GM18526 (cell line): ENCODE results near the gene RAET1G.

Source experiments
- POLR2A ChIP-seq: IDR thresholded peaks from 3 replicates; pipeline ENCODE4 v1.6.1; 2011; ENCODE audit not compliant: insufficient read length; ENCODE audit errors: extremely low read depth

RAET1G gene

GRCh38 chr6:149922642-149923326, at the start of gene RAET1G:
TSS of gene RAET1G (minus strand) at chr6:149923121. CDS start at chr6:149923010, 111 bp downstream.
- TF ChIP-seq POLR2A: no peak

GRCh38 chr6:149969635-149970034, 46.7 kb upstream of the RAET1G start:
- no peak for TF ChIP-seq POLR2A

- no peak for TF ChIP-seq POLR2A
Observed at GRCh38 chr6:149967591-149967990, 44.7 kb upstream of the RAET1G start.

DNA sequence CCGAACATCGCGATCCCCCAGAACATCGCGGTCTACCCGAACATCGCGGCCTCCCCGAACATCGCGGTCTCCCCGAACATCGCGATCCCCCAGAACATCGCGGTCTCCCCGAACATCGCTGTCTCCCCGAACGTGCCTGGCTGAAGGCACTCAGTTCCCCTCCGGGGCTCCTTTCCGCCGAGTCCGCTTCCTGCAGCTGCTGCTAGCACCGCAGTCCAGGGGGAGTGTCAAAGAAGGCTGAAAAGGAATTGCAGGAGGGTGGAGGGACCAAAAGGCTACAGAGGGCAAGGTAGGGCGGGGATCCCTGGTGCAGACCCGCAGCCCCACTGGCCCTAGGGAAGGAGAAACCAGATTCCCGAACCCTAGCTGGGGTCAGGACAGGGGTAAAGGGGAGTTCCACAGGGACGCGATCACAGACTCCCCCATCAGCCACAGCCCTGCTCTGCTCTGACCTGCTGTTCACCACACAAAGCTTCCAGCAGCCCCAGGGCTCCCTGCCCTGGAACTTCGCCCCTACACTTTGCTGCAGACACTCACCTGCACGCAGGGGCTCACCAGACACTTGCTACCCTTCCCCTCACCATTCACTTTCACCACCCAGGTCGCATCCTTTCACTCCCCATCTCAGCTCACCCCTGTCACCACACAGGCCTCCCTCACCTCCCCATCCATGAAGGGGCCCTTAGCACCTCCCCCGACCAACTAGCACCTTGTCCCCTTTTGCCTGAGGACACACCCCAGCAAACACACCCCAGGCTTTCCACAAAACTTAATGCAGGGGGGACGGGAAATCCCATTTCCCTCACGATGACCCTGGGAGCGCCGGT, 42.5 kb upstream of the RAET1G start:
- no peak for TF ChIP-seq POLR2A

GRCh38 chr6:149964308-149965193, 41.6 kb upstream of the RAET1G start:
- no peak for TF ChIP-seq POLR2A

DNA sequence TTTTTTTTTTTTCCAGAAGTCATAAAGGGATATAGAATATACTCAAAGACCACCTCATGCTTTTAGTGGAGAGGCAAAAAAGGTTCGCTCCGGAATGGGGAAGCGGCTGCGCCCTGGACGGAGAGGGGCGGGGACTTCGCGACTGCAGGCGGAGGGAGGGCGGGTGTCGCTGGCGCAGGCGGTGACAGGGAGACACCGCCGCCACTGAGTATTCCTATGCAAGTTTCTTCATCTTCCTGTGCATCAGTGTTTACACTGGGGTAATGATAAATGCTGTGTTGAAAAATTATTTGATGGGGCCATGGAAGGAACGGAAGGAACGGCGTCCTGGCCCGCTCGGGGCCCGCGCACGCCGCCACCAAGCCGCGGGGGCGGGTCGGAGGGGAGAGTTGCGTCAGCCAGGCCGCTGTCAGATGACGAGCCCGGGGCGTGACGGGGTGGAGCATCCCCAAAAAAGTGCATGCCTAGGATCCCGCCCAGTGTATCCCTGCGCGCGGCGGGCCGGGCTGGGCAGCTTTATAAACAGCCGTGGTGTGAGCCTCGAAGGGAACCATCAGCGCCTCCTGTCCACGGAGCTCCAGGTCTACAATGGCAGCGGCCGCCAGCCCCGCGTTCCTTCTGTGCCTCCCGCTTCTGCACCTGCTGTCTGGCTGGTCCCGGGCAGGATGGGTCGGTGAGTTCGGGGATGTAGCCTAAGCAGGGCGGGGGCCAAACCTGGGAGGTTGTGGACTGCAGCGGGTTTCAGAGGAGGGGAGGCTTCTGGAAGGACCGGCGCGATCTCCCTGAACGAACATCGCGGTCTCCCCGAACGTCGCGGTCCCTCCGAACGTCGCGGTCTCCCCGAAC, 40.8 kb upstream of the RAET1G start, which contains the start of gene ULBP1:
Gene ULBP1, plus strand, starts transcription at position 482 of the 846 bp plus-strand sequence. Its CDS starts 107 bp downstream, at position 589.
- TF ChIP-seq POLR2A: no peak

GRCh38 chr6:149963212-149963461, 40.2 kb upstream of the RAET1G start:
- no peak for TF ChIP-seq POLR2A

DNA sequence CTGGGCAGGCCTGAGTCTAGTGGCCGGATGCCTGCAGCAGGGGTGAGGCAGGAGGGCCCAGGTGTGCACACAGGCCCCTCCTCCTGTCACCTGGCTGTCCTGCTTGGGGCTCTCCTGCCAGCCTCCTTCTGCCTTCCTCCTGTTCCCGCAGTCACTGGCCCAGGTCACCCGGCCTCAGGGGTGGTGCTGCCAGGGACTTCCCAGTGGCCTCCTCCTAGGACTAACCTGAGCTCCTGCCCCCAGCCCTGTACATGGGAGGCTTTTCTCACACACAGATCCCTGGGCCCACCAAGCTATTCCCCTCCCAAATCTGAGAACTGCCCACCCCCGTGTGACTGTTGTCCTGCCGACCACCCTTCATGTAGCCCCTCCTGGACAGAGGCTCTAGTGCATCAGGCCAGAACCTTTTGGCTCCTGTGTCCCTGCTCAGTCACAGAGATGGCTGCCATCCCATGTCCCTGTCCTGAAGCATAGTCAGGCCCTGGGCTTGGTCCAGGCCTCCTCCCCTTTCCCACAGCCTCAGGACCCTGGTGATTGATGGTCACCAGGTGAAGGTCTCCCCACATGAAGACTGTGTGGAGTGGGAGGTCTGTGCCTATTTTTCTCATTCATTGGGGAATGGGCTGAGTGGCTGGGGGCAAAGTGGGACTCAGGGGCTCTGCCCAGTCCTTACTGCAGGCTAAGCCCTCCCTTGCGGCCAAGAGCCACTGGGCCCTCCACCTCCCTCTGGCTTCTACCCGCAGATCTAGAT, 39.7 kb upstream of the RAET1G start:
- TF ChIP-seq POLR2A: no peak

- TF ChIP-seq POLR2A: no peak
Observed at GRCh38 chr6:149961728-149962425, 39.0 kb upstream of the RAET1G start.

DNA sequence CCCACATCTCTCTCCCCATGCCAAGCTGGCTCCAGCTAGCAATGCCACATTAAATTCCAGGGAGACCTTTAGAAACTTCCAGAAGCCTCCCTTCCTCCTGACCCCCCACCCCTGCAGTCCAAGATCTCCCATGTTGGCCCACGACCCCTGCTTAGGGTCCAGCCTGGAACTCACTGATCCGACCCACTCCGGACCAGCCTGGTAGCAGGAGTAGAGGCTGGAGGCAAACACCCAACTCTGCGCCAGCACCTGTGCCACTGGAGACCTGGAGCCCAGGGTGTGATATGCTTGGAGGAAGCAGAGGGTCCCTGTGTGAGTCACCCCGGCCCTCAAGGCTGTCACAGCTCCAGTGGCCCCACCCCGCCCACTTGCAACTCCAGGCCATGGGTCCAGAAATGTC, 37.6 kb upstream of the RAET1G start:
- no peak for TF ChIP-seq POLR2A

DNA sequence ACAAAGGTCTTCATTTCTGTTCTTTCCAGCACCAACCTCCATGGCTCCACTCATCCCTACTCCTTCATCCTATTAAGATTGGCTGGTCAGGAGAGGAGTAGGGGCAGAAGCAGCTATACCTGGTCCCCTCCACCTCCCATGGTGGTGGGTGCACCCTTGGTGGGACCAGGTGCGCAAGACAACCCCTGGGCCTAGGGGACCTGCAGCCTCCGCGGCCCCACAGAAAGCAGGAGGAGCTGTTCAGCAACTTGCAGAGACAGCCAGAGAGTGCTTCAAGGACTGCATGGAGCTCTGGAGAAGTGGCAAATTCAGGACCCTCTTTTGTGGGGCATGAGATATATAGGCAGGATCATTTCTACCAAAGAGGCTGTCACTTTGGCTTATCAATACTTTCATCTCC, 28.7 kb upstream of the RAET1G start:
- no peak for TF ChIP-seq POLR2A

DNA sequence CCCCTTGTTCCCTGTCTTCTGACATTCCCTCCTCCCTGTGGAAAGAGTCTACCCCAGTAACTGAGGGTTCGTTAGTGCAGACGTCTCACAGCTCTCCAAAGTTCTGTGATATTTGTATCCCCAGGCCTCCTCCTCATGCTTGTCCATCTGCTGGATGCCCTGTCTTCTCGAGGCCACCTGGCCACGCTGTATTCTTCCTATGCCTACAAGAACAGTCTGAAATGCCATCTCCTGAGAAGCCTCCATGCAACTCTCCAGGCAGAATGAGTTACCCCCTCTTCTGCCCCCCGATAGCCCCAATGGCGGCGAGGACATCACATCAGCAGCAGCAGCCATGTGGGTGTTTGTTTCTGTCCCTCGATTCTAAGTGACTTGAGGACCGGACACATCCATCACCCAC, 28.2 kb upstream of the RAET1G start:
- no peak for TF ChIP-seq POLR2A

DNA sequence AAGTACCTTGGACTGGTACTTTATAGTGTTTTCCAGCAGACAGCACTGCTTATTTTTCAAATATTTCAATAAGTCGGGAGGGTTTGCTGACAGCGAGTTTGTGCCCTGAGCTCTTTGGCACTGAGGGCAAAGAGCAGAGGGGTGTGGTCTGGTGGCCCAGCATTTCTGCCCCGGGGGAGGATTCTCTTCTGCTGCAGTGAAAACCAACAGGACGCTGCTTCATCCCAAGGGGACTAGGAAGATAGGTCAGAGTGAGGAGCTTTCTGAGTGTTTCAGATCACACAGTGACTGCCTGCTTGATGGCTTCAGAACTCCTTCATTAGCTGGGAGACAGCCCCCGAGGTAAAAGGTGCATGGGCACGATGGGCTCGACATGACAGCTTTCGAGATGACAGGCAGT, 27.5 kb upstream of the RAET1G start:
- TF ChIP-seq POLR2A: no peak
